ENCODE results near the gene ZNF568. TPM values are rescaled to one million over a fixed set of nuclear protein-coding genes. Genes with fewer than 3 reads are reported as not detected.

Gene ZNF568
- total RNA-seq, 4 donors from 2014 or later, result 14.2 to 25.8 (median 16.8) TPM

GRCh38 chr19:37009871-37010270 is 93.7 kb downstream of the ZNF568 start:
- intact Hi-C loops (cut with DNase I), result no loop called here
- no peak for TF ChIP-seq POLR2A (IDR thresholded peaks at IDR 0.05)
- TF ChIP-seq CTCF (IDR thresholded peaks at IDR 0.05), result no peak
- H3K9me3 ChIP-seq, result no peaks in the 10 kb centered on the region
- H3K4me3 ChIP-seq (replicated peaks in 1 of 3), result no peak overlapping the region
- H3K27ac ChIP-seq, result no peak overlapping the region
- DNase-seq, result no peak
- 93 to 97% methylated on average over 15 to 18 of the region's 28 CpGs for WGBS, 2 donors
- H3K36me3 ChIP-seq, result peaks cover 0 to 4% of the 10 kb centered on the region in 2 donors
- H3K27me3 ChIP-seq, result no peaks in the 10 kb centered on the region
- peaks cover 2 to 11% of the 10 kb centered on the region in 2 donors for H3K4me1 ChIP-seq

- peaks cover 0 to 4% of the 10 kb centered on the region in 2 donors for H3K36me3 ChIP-seq
- no peak overlapping the region for H3K4me3 ChIP-seq (replicated peaks in 1 of 3)
- H3K4me1 ChIP-seq, result peaks cover 2 to 9% of the 10 kb centered on the region in 2 donors
- H3K27ac ChIP-seq, result no peak overlapping the region
- intact Hi-C loops (cut with DNase I), result no loop called here
- H3K27me3 ChIP-seq, result no peaks in the 10 kb centered on the region
- H3K9me3 ChIP-seq, result no peaks in the 10 kb centered on the region
- TF ChIP-seq POLR2A (IDR thresholded peaks at IDR 0.05) (no peak), CTCF (IDR thresholded peaks at IDR 0.05) (no peak)
- no peak for DNase-seq
- WGBS, 2 donors, result 96% methylated on average over 28 to 38 of the region's 41 CpGs
Observed at GRCh38 chr19:37012093-37012745, 96.1 kb downstream of the ZNF568 start.

GRCh38 chr19:37014456-37014855 is 98.3 kb downstream of the ZNF568 start:
- peaks cover 0 to 4% of the 10 kb centered on the region in 2 donors for H3K36me3 ChIP-seq
- no peak for DNase-seq
- H3K9me3 ChIP-seq, result no peaks in the 10 kb centered on the region
- TF ChIP-seq POLR2A (IDR thresholded peaks at IDR 0.05) (no peak), CTCF (IDR thresholded peaks at IDR 0.05) (no peak)
- intact Hi-C loops (cut with DNase I), result no loop called here
- H3K27me3 ChIP-seq, result no peaks in the 10 kb centered on the region
- H3K4me3 ChIP-seq (replicated peaks in 1 of 3), result no peak overlapping the region
- H3K27ac ChIP-seq, result no peak overlapping the region
- 93 to 98% methylated on average over 10 to 18 of the region's 23 CpGs for WGBS, 2 donors
- no peaks in the 10 kb centered on the region for H3K4me1 ChIP-seq

GRCh38 chr19:37045140-37045539 is 129.0 kb downstream of the ZNF568 start:
- TF ChIP-seq CTCF (IDR thresholded peaks at IDR 0.05) (no peak), POLR2A (IDR thresholded peaks at IDR 0.05) (no peak)

More at GRCh38 chr19:37045140-37045539, 129.0 kb downstream of the ZNF568 start:
- no peak for DNase-seq
- 42 to 43% methylated on average over 1 of the region's 1 CpG for WGBS, 2 donors
- no peaks in the 10 kb centered on the region for H3K27me3 ChIP-seq
- no peak overlapping the region for H3K4me3 ChIP-seq (replicated peaks in 1 of 3)
- no peak overlapping the region for H3K27ac ChIP-seq
- H3K36me3 ChIP-seq, result no peaks in the 10 kb centered on the region
- no peaks in the 10 kb centered on the region for H3K4me1 ChIP-seq
- H3K9me3 ChIP-seq, result no peaks in the 10 kb centered on the region
- intact Hi-C loops (cut with DNase I), result no loop called here

Other genes starting within 250 kb of the ZNF568 start
- gene ZNF461, start 249.5 kb upstream of the ZNF568 start, total RNA-seq, result 10 to 100 TPM; 13.2 to 19.5 (median 16.2) TPM
- gene ZNF567, start 228.7 kb upstream of the ZNF568 start, total RNA-seq, result 10 to 100 TPM in 3 of 4 donors, 1 to 10 TPM in 1; 8.0 to 27.9 (median 14.3) TPM
- gene ZNF850, start 143.5 kb upstream of the ZNF568 start, total RNA-seq, result 1 to 10 TPM; 2.4 to 4.8 (median 3.7) TPM
- 10 to 100 TPM in 3 of 4 donors, 1 to 10 TPM in 1; 9.8 to 18.7 (median 14.6) TPM for gene ZNF790, start 77.9 kb upstream of the ZNF568 start, total RNA-seq
- gene ZNF345, start 65.5 kb upstream of the ZNF568 start, total RNA-seq, result 10 to 100 TPM in 1 of 4 donors, 1 to 10 TPM in 3; 6.0 to 11.6 (median 8.2) TPM
- 1 to 10 TPM; 4.3 to 8.7 (median 6.1) TPM for gene ZNF829, start within 50 bp of the ZNF568 start, total RNA-seq
- 10 to 100 TPM; 15.8 to 26.6 (median 16.8) TPM for gene ZNF420, start 162.1 kb downstream of the ZNF568 start, total RNA-seq